Measurements from ENCODE around the gene GNG13. TPM values are rescaled to one million over a fixed set of nuclear protein-coding genes. Genes with fewer than 3 reads are reported as not detected.

The GNG13 gene
- total RNA-seq, 1 donor from 2014 or later = not detected

DNA sequence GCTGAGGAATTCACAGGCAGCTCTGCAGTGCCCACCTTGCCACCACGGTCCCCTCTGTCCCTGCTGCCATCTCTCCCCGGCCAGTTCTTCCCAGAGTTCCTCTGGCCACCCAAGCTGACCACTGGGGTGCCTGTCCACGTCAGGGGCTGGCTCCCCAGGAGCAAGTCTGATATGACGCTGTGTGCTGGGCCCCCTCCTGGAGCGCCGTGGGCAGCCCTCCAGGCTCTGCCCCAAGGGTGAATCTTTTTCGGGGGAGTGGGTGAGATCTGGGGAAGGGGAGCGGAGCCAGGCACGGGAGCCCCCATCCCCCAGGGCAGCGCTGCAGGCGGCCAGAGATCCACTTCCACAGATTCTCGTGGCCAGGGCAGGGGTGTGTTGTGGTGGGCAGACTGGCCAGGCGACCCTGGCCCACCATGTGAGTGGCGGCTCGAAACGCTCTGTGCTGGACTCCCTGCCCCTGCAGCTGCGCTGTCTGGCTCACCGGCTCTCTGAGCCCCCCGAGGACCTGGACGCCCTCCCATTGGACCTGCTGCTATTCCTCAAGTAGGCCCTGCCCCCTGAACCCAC lies 36.3 kb downstream of the GNG13 start:
- H3K9me3 Mint-ChIP-seq = no peaks in the 10 kb centered on the region
- TF ChIP-seq EZH2phosphoT487 (IDR thresholded peaks at IDR 0.05) = no peak
- TF ChIP-seq, protein P1, sequence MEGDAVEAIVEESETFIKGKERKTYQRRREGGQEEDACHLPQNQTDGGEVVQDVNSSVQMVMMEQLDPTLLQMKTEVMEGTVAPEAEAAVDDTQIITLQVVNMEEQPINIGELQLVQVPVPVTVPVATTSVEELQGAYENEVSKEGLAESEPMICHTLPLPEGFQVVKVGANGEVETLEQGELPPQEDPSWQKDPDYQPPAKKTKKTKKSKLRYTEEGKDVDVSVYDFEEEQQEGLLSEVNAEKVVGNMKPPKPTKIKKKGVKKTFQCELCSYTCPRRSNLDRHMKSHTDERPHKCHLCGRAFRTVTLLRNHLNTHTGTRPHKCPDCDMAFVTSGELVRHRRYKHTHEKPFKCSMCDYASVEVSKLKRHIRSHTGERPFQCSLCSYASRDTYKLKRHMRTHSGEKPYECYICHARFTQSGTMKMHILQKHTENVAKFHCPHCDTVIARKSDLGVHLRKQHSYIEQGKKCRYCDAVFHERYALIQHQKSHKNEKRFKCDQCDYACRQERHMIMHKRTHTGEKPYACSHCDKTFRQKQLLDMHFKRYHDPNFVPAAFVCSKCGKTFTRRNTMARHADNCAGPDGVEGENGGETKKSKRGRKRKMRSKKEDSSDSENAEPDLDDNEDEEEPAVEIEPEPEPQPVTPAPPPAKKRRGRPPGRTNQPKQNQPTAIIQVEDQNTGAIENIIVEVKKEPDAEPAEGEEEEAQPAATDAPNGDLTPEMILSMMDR (IDR thresholded peaks at IDR 0.05) = no peak
- no peak for DNase-seq (ENCODE audit: low spot score)
- Histone ChIP-seq H3F3A (ENCODE audit: low read depth) (peaks cover 6% of the 10 kb centered on the region), H3K36me3 (no peaks in the 10 kb centered on the region), H3K4me1 (peaks cover 8% of the 10 kb centered on the region), H3K9me3 (ENCODE audit: low read depth) (no peaks in the 10 kb centered on the region), H3K27me3 (no peaks in the 10 kb centered on the region), H3K79me2 (ENCODE audit: low read depth) (no peaks in the 10 kb centered on the region), H3K4me2 (no peak overlapping the region), H3K9ac (no peak overlapping the region), H2AFZ (replicated peaks) (no peak overlapping the region), H3K27ac (no peak overlapping the region), H3K4me3 (no peak overlapping the region), H4K20me1 (ENCODE audit: low read depth) (no peaks in the 10 kb centered on the region)
- H3K36me3 Mint-ChIP-seq = no peaks in the 10 kb centered on the region
- no peak overlapping the region for H3K4me3 Mint-ChIP-seq
- peaks cover 9% of the 10 kb centered on the region for H3K4me1 Mint-ChIP-seq
- peaks cover 3% of the 10 kb centered on the region for H3K27me3 Mint-ChIP-seq (ENCODE audit: insufficient read depth, low read depth)
- peak overlapping the region; percentile 72 for H3K27ac Mint-ChIP-seq

DNA sequence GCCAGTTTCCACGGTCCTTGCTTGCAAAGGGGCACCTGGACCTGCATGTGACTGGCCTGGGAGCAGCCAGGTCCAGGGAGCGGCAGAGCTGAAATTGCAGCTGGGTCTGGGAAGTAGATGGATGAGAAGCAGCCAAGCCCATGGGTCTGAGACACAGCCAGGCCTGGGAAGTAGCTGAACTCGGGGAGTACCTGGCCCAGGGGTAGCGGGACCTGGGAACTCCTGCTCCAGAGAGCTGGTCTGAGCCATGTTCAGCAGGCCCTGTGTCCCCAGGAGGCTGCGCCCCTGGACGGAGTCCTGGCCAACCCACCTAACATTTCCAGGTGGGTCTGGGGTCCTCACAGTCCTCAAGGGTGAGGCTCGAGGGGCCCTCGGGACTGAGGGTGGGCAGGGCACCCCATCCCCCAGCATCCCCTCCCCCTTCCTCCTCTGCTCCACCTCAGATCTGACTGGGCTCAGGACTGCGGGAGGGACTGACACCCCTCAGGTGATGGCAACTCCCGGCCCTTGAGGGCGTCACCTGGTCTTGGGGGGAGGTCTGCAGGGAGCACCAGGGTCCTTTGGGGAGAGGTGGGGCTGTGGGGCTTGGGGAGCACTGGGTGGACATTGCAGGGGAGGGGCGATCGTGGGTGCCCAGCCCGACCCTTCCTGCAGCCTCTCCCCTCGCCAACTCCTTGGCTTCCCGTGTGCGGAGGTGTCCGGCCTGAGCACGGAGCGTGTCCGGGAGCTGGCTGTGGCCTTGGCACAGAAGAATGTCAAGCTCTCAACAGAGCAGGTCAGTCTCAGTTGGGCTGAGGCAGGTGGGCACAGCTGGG lies 37.0 kb downstream of the GNG13 start:
- no peak for DNase-seq (ENCODE audit: low spot score)
- no peaks in the 10 kb centered on the region for H3K9me3 Mint-ChIP-seq
- H3K27me3 Mint-ChIP-seq (ENCODE audit: insufficient read depth, low read depth) = peaks cover 4% of the 10 kb centered on the region
- H3K27ac ChIP-seq = no peak overlapping the region
- no peak overlapping the region for H3K4me2 ChIP-seq
- H3K9ac ChIP-seq = no peak overlapping the region
- H4K20me1 ChIP-seq (ENCODE audit: low read depth) = no peaks in the 10 kb centered on the region
- no peaks in the 10 kb centered on the region for H3K36me3 ChIP-seq
- TF ChIP-seq, protein P1 (IDR thresholded peaks at IDR 0.05) = no peak
- TF ChIP-seq EZH2 (IDR thresholded peaks at IDR 0.05) = no peak
- no peak for TF ChIP-seq EZH2phosphoT487 (IDR thresholded peaks at IDR 0.05)
- H3K79me2 ChIP-seq (ENCODE audit: low read depth) = no peaks in the 10 kb centered on the region
- no peaks in the 10 kb centered on the region for H3K27me3 ChIP-seq
- peaks cover 7% of the 10 kb centered on the region for H3F3A ChIP-seq (ENCODE audit: low read depth)
- no peak overlapping the region for H3K4me3 ChIP-seq
- peaks cover 9% of the 10 kb centered on the region for H3K4me1 Mint-ChIP-seq
- H3K27ac Mint-ChIP-seq = no peak overlapping the region
- H2AFZ ChIP-seq (replicated peaks) = no peak overlapping the region
- no peaks in the 10 kb centered on the region for H3K9me3 ChIP-seq (ENCODE audit: low read depth)
- H3K36me3 Mint-ChIP-seq = no peaks in the 10 kb centered on the region
- H3K4me1 ChIP-seq = peaks cover 8% of the 10 kb centered on the region
- H3K4me3 Mint-ChIP-seq = no peak overlapping the region

DNA sequence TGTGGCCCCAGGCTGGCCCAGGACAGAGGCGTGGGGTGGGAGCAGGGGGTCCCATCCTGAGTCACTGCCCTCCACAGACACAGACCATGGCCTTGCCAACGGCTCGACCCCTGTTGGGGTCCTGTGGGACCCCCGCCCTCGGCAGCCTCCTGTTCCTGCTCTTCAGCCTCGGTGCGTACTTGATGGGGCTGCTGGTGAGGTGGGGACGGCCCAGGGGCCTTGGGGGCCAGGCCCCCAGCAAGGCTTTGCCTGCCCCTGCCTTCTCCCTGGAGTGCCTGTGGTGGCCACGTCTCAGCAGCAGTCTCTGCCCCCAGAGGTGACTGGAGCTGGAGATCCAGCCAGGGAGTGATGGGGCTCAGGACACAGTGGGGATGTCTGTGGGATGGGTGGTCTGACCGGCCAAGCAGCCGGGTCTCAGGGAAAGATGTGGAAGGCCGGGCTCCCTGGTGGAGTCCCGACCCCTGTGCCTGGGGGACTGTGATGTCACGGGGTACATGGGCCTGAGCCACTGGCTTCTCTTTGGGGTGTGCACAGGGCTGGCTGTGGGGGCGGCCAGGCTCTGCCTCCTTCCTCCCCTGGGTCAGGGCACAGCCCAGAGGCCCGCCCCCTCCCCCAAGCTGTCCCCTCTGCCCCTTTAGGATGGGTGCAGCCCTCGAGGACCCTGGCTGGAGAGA lies 37.8 kb downstream of the GNG13 start:
- H3K4me1 ChIP-seq = peaks cover 8% of the 10 kb centered on the region
- no peaks in the 10 kb centered on the region for H3K9me3 ChIP-seq (ENCODE audit: low read depth)
- Mint-ChIP-seq H3K4me1 (peaks cover 11% of the 10 kb centered on the region), H3K36me3 (no peaks in the 10 kb centered on the region), H3K27ac (no peak overlapping the region), H3K27me3 (ENCODE audit: insufficient read depth, low read depth) (peaks cover 7% of the 10 kb centered on the region), H3K4me3 (no peak overlapping the region), H3K9me3 (peaks cover 2% of the 10 kb centered on the region)
- H3K4me3 ChIP-seq = no peak overlapping the region
- TF ChIP-seq EZH2 (IDR thresholded peaks at IDR 0.05) = no peak
- no peak for TF ChIP-seq EZH2phosphoT487 (IDR thresholded peaks at IDR 0.05)
- TF ChIP-seq, protein P1 (IDR thresholded peaks at IDR 0.05) = no peak
- no peak overlapping the region for H2AFZ ChIP-seq (replicated peaks)
- no peak overlapping the region for H3K27ac ChIP-seq
- DNase-seq (ENCODE audit: low spot score) = no peak
- H3K79me2 ChIP-seq (ENCODE audit: low read depth) = no peaks in the 10 kb centered on the region
- no peak overlapping the region for H3K4me2 ChIP-seq
- H3K36me3 ChIP-seq = no peaks in the 10 kb centered on the region
- H3K27me3 ChIP-seq = no peaks in the 10 kb centered on the region
- no peaks in the 10 kb centered on the region for H4K20me1 ChIP-seq (ENCODE audit: low read depth)
- H3F3A ChIP-seq (ENCODE audit: low read depth) = peaks cover 7% of the 10 kb centered on the region
- H3K9ac ChIP-seq = no peak overlapping the region
